Erythroblast (primary cell): ENCODE data around the gene SNX32.

Source experiments
- DNase-seq, 2 experiments: peaks; one replicate each; lab custom pipeline; 2025; lab: John Stamatoyannopoulos, UW
- GATA1 ChIP-seq: IDR thresholded peaks from 2 replicates; pipeline ENCODE4 v1.6.1; 2011; ENCODE audit warnings: low read depth, mild to moderate bottlenecking, control low read depth, low read length, moderate library complexity
- POLR2A ChIP-seq: IDR thresholded peaks from 2 replicates; pipeline ENCODE4 v1.6.1; 2011; ENCODE audit warnings: mild to moderate bottlenecking, low read length

SNX32 gene

GRCh38 chr11:65851811-65852507 lies 18.2 kb downstream of the SNX32 start:
- no peak for DNase-seq
- TF ChIP-seq GATA1 (no peak), POLR2A (peak; percentile 16)

- TF ChIP-seq POLR2A (no peak), GATA1 (no peak)
- no peak for DNase-seq
These were observed 18.9 kb downstream of the SNX32 start for GRCh38 chr11:65852508-65853245.

GRCh38 chr11:65853246-65853979 lies 19.6 kb downstream of the SNX32 start:
- no peak for DNase-seq
- no peak for TF ChIP-seq GATA1
- TF ChIP-seq POLR2A: peak; percentile 42

- TF ChIP-seq GATA1: no peak
- TF ChIP-seq POLR2A: no peak
- DNase-seq: no peak
These were observed 20.4 kb downstream of the SNX32 start for GRCh38 chr11:65854161-65854592.

GRCh38 chr11:65854852-65855837 lies 21.4 kb downstream of the SNX32 start:
- TF ChIP-seq GATA1 (no peak), POLR2A (no peak)
- DNase-seq: no peak

GRCh38 chr11:65855927-65856363 lies 22.2 kb downstream of the SNX32 start:
- no peak for DNase-seq
- TF ChIP-seq GATA1 (no peak), POLR2A (no peak)

GRCh38 chr11:65856689-65857499 lies 23.1 kb downstream of the SNX32 start:
- peak; percentile 84 to 87 for DNase-seq
- no peak for TF ChIP-seq GATA1
- TF ChIP-seq POLR2A: no peak

- peak; percentile 83 to 87 for DNase-seq
- TF ChIP-seq GATA1 (no peak), POLR2A (no peak)
These were observed 23.7 kb downstream of the SNX32 start for GRCh38 chr11:65857500-65857852.

- peak; percentile 98 to 99 for DNase-seq
- TF ChIP-seq GATA1: no peak
- TF ChIP-seq POLR2A: peak; percentile 96
These were observed 24.3 kb downstream of the SNX32 start, which contains the start of gene CFL1 for GRCh38 chr11:65857853-65858680. TSS of gene CFL1 (minus strand) at chr11:65858180. CDS start at chr11:65858099, 81 bp downstream.

GRCh38 chr11:65858681-65859087 lies 24.9 kb downstream of the SNX32 start:
- TF ChIP-seq POLR2A (no peak), GATA1 (no peak)
- no peak for DNase-seq
